Stomach (tissue), 9 donors: ENCODE data around the gene CDH23. TPM values are rescaled to one million over a fixed set of nuclear protein-coding genes. Genes with fewer than 3 reads are reported as not detected.
A peak's percentile ranks its signal among the peaks of the same experiment; 100 is the strongest.

Experiments
- DNase-seq, 2 donors: peaks; one replicate each; pipeline versions ENCODE4 v3.0.0 to v3.0.0-alpha.2; 2013 to 2019
- H3K27ac ChIP-seq, 5 donors: fragments of 200-600 bp in 4 of 5; sonication (generic) in 4 of 5; one replicate each; pipeline ENCODE4 v1.5.1; 2013 to 2019; ENCODE audit warnings: mild to moderate bottlenecking in 1 of 5, moderate library complexity in 1 of 5
- H3K27me3 ChIP-seq, 3 donors: fragments of 200-600 bp; sonication (generic); one replicate each; pipeline ENCODE4 v1.5.1; 2017 to 2019; ENCODE audit warnings: mixed run types in 1 of 3
- H3K36me3 ChIP-seq, 4 donors: fragments of 200-600 bp; sonication (generic); 1 replicate in 3 of 4; 2 replicates in 1 of 4; pipeline ENCODE4 v1.5.1; 2016 to 2019
- H3K4me1 ChIP-seq, 4 donors: fragments of 200-600 bp; sonication (generic); one replicate each; pipeline ENCODE4 v1.5.1; 2016 to 2019
- H3K4me3 ChIP-seq, 4 donors: fragments of 200-600 bp; sonication (generic) in 3 of 4; one replicate each; pipeline ENCODE4 v1.5.1; 2016 to 2019; ENCODE audit warnings: mild to moderate bottlenecking in 1 of 4
- H3K9me3 ChIP-seq, 4 donors: fragments of 200-600 bp; sonication (generic); one replicate each; pipeline ENCODE4 v1.5.1; 2016 to 2019
- CTCF ChIP-seq, 7 experiments: fragments of 450-650 bp in 4 of 7; fragments of 200-600 bp in 3 of 7; sonication (generic) in 3 of 7; IDR thresholded peaks; one replicate each; pipeline ENCODE4 v1.5.1; 2016 to 2019; ENCODE audit warnings: antibody characterized with exemption in 7 of 7, control low read depth in 2 of 7, mild to moderate bottlenecking in 1 of 7
- EP300 ChIP-seq: sonication (generic); formaldehyde crosslinking; IDR thresholded peaks from one replicate; pipeline ENCODE4 v1.6.1; 2017; ENCODE audit warnings: antibody characterized with exemption
- POLR2A ChIP-seq, 4 donors: fragments of 450-650 bp; IDR thresholded peaks; one replicate each; pipeline ENCODE4 v1.6.1; 2016; ENCODE audit warnings: antibody characterized with exemption in 4 of 4, control low read depth in 2 of 4, mild to moderate bottlenecking in 1 of 4, moderate library complexity in 1 of 4
- POLR2AphosphoS5 ChIP-seq, 3 donors: sonication (generic); formaldehyde crosslinking; IDR thresholded peaks; one replicate each; pipeline ENCODE4 v1.6.1; 2016; ENCODE audit warnings: antibody characterized with exemption in 3 of 3
- WGBS, 5 donors: extraction: QIAGEN DNeasy Blood & Tissue Kit in 3 of 5; methylation state at CpG; one replicate each; pipeline versions ENCODE4 v1.1.5 to v1.1.7; 2013 to 2018; 5-methylcytosine and 5-hydroxymethylcytosine counted together
- intact Hi-C: fragments of 100-400 bp; cut with DNase I; formaldehyde crosslinking; loops from one replicate; pipeline ENCODE4 v1.15.1; 2023; ENCODE audit warnings: low total_unique reads
- polyA plus RNA-seq, 3 donors: library from polyadenylated mRNA; stranded (reverse); fragments of 200-250 nt; gene quantifications; one replicate each; pipeline ENCODE4 v1.2.3, GENCODE V29; 2013
- total RNA-seq, 5 donors: library from RNA; depleted of rRNA; stranded (reverse); fragments of >200 nt; gene quantifications; one replicate each; pipeline versions ENCODE4 v1.1.0 to v1.2.3, GENCODE V29; 2014 to 2016
- donor health status: healthy with polysubstance abuse.
- donor health status: Bipolar disorder and iron deficiency.
- donor health status: healthy.

Gene CDH23
- total and polyA plus RNA-seq, 8 donors: 0.31 to 8.2 (median 2.2) TPM

DNA sequence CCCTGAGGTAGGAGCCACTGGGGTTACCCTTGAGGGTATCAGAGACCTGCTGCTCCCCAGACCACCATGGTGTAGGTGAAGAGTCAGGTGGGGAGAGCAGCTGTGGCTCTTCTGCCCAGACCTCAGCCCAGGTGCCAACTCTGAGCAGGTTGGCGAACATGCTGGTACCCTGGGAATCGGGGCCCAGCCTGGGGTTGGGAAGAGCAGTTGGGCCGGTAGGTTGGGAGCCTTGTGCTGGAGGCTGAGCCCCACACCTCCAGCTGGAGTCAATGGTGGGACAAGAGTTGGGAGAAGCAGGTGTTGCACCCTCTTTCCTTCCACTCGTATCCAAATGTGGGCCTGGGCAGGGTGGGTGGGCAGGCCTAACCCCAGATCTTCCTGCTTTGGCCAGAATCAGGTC lies 114.5 kb downstream of the CDH23 start:
- Histone ChIP-seq H3K4me3 (no peak overlapping the region), H3K27me3 (peaks cover 0 to 4% (median 0%) of the 10 kb centered on the region in 3 donors), H3K27ac (no peak overlapping the region), H3K9me3 (peaks cover 0 to 6% (median 0%) of the 10 kb centered on the region in 4 donors), H3K36me3 (no peaks in the 10 kb centered on the region), H3K4me1 (peaks cover 0 to 8% (median 0%) of the 10 kb centered on the region in 4 donors)
- 91 to 99% (median 92%) methylated on average over 3 to 4 of the region's 4 CpGs for WGBS, 5 donors
- DNase-seq: no peak
- no peak for TF ChIP-seq CTCF (IDR thresholded peaks at IDR 0.05)
- TF ChIP-seq EP300: no peak
- TF ChIP-seq POLR2A (IDR thresholded peaks at IDR 0.05): no peak
- no peak for TF ChIP-seq POLR2AphosphoS5 (IDR thresholded peaks at IDR 0.05)
- intact Hi-C loops: no loop called here

DNA sequence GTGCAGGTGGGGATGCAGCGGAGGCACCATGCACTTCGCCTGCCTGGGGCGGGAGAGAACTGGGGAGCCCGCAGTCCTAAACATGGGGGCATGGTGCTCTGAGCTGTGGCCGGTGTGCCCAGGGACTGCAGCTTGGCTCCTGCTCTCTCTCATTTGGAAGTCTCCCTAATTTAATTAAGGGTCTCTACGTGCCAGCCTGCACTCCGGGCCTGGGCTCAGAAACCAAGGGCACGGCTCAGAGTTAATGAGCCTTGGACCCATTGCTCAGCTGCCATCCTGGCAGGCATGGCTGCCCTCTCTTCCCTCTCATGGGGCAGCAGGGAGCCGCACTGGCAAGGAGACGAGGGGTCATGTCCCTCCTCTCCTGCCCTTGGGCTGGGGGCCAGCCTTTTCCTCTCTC lies 115.6 kb downstream of the CDH23 start:
- H3K9me3 ChIP-seq: peaks cover 0 to 6% (median 0%) of the 10 kb centered on the region in 4 donors
- H3K36me3 ChIP-seq: no peaks in the 10 kb centered on the region
- no peak overlapping the region for H3K4me3 ChIP-seq
- no peak for DNase-seq
- H3K27ac ChIP-seq: no peak overlapping the region
- H3K4me1 ChIP-seq: peaks cover 0 to 8% (median 0%) of the 10 kb centered on the region in 4 donors
- TF ChIP-seq CTCF (IDR thresholded peaks at IDR 0.05) (no peak), EP300 (no peak), POLR2A (IDR thresholded peaks at IDR 0.05) (no peak), POLR2AphosphoS5 (IDR thresholded peaks at IDR 0.05) (no peak)
- intact Hi-C loops: no loop called here
- WGBS, 5 donors: 77 to 85% (median 82%) methylated on average over 9 to 10 of the region's 10 CpGs
- no peaks in the 10 kb centered on the region for H3K27me3 ChIP-seq

DNA sequence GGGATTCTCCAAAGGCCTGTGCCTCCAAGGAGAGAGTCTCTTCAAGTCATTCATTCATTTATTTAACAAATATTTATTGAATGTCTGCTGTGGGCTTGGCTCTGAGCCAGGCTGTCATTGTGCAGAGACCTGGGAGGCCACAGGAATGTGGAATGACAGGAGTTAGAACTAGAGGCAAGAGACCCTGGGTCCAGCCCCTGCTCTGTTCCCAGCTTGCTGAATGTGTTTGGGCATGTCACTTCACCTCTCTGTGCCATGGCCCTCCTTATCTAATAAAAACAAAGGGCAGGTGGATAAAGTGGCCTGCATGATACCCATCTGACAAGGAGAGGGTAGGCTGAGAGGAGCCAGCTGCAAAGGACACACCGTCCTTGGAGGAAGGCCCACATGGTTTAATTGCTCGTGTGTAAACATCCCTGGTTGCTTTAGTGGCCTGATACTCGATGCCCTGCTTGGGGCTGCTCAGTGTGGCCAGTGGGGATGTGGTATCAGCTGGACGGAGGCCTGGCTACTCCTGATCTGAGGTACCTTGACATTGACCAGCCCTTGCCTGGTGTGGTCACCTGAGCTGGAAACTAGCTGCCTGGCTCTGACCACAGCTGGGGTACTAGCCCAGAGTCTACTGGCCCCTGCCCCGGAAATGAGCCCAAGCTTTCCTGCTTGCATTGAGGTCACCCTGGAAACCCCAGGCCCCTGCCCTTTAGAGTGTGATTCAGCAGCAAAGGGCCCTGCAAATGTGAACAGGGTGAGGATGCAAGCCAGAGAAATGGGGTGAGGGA lies 116.2 kb downstream of the CDH23 start:
- Histone ChIP-seq H3K4me1 (peaks cover 0 to 8% (median 0%) of the 10 kb centered on the region in 4 donors), H3K9me3 (peaks cover 0 to 6% (median 0%) of the 10 kb centered on the region in 4 donors), H3K4me3 (no peak overlapping the region), H3K36me3 (no peaks in the 10 kb centered on the region), H3K27me3 (no peaks in the 10 kb centered on the region), H3K27ac (no peak overlapping the region)
- 29 to 51% (median 38%) methylated on average over 5 of the region's 5 CpGs for WGBS, 5 donors
- peak; percentile 65 to 81 for DNase-seq
- intact Hi-C loops: no loop called here
- peak in 2 of 3 donors; percentile 25 to 28 for TF ChIP-seq POLR2AphosphoS5 (IDR thresholded peaks at IDR 0.05)
- TF ChIP-seq POLR2A (IDR thresholded peaks at IDR 0.05): no peak
- TF ChIP-seq CTCF (IDR thresholded peaks at IDR 0.05): no peak

- no peak overlapping the region for H3K4me3 ChIP-seq
- intact Hi-C loops: no loop called here
- H3K9me3 ChIP-seq: peaks cover 0 to 6% (median 0%) of the 10 kb centered on the region in 4 donors
- H3K27me3 ChIP-seq: no peaks in the 10 kb centered on the region
- DNase-seq: no peak
- H3K27ac ChIP-seq: no peak overlapping the region
- H3K36me3 ChIP-seq: no peaks in the 10 kb centered on the region
- TF ChIP-seq CTCF (IDR thresholded peaks at IDR 0.05) (no peak), EP300 (no peak), POLR2A (IDR thresholded peaks at IDR 0.05) (no peak), POLR2AphosphoS5 (IDR thresholded peaks at IDR 0.05) (no peak)
- H3K4me1 ChIP-seq: peaks cover 0 to 8% (median 0%) of the 10 kb centered on the region in 4 donors
- 83 to 90% (median 85%) methylated on average over 2 of the region's 2 CpGs for WGBS, 5 donors
These were observed 116.8 kb downstream of the CDH23 start for GRCh38 chr10:71513540-71513853.
